BLaER1 (cell line): Measurements from ENCODE around the gene CERK.
A peak's percentile ranks its signal among the peaks of the same experiment; 100 is the strongest.

Experiments
- H3K27ac ChIP-seq: shearing (Covaris generic); formaldehyde crosslinking; 2 replicates; pipeline ENCODE4 v1.8.1; 2022
- H3K27me3 ChIP-seq: shearing (Covaris generic); formaldehyde crosslinking; 2 replicates; pipeline ENCODE4 v1.8.1; 2022
- H3K36me3 ChIP-seq: shearing (Covaris generic); formaldehyde crosslinking; 2 replicates; pipeline ENCODE4 v1.8.1; 2022
- H3K4me1 ChIP-seq: shearing (Covaris generic); formaldehyde crosslinking; 2 replicates; pipeline ENCODE4 v1.8.1; 2022
- H3K4me2 ChIP-seq: shearing (Covaris generic); formaldehyde crosslinking; 2 replicates; pipeline ENCODE4 v1.8.1; 2022
- H3K4me3 ChIP-seq: shearing (Covaris generic); formaldehyde crosslinking; 2 replicates; pipeline ENCODE4 v1.8.1; 2022
- H3K9ac ChIP-seq: shearing (Covaris generic); formaldehyde crosslinking; 2 replicates; pipeline ENCODE4 v1.8.1; 2022
- H3K9me3 ChIP-seq: shearing (Covaris generic); formaldehyde crosslinking; 2 replicates; pipeline ENCODE4 v1.8.1; 2022
- H4K20me1 ChIP-seq: shearing (Covaris generic); formaldehyde crosslinking; 2 replicates; pipeline ENCODE4 v1.8.1; 2022
- Cebpa-rat ChIP-seq: shearing (Covaris generic); IDR thresholded peaks from 2 replicates; pipeline ENCODE4 v1.8.1; 2022

Gene CERK

GRCh38 chr22:46758867-46759290 lies 20.8 kb upstream of the CERK start:
- no peaks in the 10 kb centered on the region for H3K27me3 ChIP-seq
- H4K20me1 ChIP-seq, result peaks cover 8% of the 10 kb centered on the region
- H3K9ac ChIP-seq, result no peak overlapping the region
- TF ChIP-seq Cebpa-rat, result no peak
- H3K27ac ChIP-seq, result no peak overlapping the region
- peak overlapping the region; percentile 51 for H3K4me2 ChIP-seq
- H3K4me1 ChIP-seq, result peaks cover 61% of the 10 kb centered on the region
- H3K9me3 ChIP-seq, result peaks cover 29% of the 10 kb centered on the region
- H3K36me3 ChIP-seq, result peaks cover 10% of the 10 kb centered on the region; the same call in 1 of the 2 replicates
- no peak overlapping the region for H3K4me3 ChIP-seq

GRCh38 chr22:46758121-46758520 lies 20.1 kb upstream of the CERK start:
- H3K9me3 ChIP-seq, result peaks cover 29% of the 10 kb centered on the region
- H3K27me3 ChIP-seq, result no peaks in the 10 kb centered on the region
- peaks cover 10% of the 10 kb centered on the region; the same call in 1 of the 2 replicates for H3K36me3 ChIP-seq
- peaks cover under 1% of the 10 kb centered on the region for H4K20me1 ChIP-seq
- H3K27ac ChIP-seq, result no peak overlapping the region
- no peak for TF ChIP-seq Cebpa-rat
- H3K9ac ChIP-seq, result no peak overlapping the region
- H3K4me2 ChIP-seq, result peak overlapping the region; percentile 51
- no peak overlapping the region for H3K4me3 ChIP-seq
- H3K4me1 ChIP-seq, result peaks cover 61% of the 10 kb centered on the region

GRCh38 chr22:46757104-46757503 lies 19.1 kb upstream of the CERK start:
- peaks cover 61% of the 10 kb centered on the region for H3K4me1 ChIP-seq
- no peaks in the 10 kb centered on the region for H3K27me3 ChIP-seq
- no peak overlapping the region for H3K4me3 ChIP-seq
- peaks cover 10% of the 10 kb centered on the region; the same call in 1 of the 2 replicates for H3K36me3 ChIP-seq
- H4K20me1 ChIP-seq, result no peaks in the 10 kb centered on the region
- H3K9ac ChIP-seq, result no peak overlapping the region
- H3K27ac ChIP-seq, result no peak overlapping the region
- peak overlapping the region; percentile 51 for H3K4me2 ChIP-seq
- H3K9me3 ChIP-seq, result peaks cover 29% of the 10 kb centered on the region
- no peak for TF ChIP-seq Cebpa-rat

- peaks cover 10% of the 10 kb centered on the region; the same call in 1 of the 2 replicates for H3K36me3 ChIP-seq
Observed at GRCh38 chr22:46756097-46756496, 18.0 kb upstream of the CERK start.

GRCh38 chr22:46755525-46755924 lies 17.5 kb upstream of the CERK start:
- Histone ChIP-seq H3K4me3 (peak overlapping the region; percentile 52), H3K9me3 (peaks cover 29% of the 10 kb centered on the region), H3K27me3 (no peaks in the 10 kb centered on the region), H3K4me1 (peaks cover 64% of the 10 kb centered on the region), H4K20me1 (no peaks in the 10 kb centered on the region), H3K36me3 (peaks cover 10% of the 10 kb centered on the region; the same call in 1 of the 2 replicates), H3K4me2 (no peak overlapping the region), H3K27ac (no peak overlapping the region), H3K9ac (no peak overlapping the region)
- no peak for TF ChIP-seq Cebpa-rat

More at GRCh38 chr22:46756097-46756496, 18.0 kb upstream of the CERK start:
- H3K4me2 ChIP-seq, result no peak overlapping the region
- H3K9ac ChIP-seq, result no peak overlapping the region
- no peaks in the 10 kb centered on the region for H4K20me1 ChIP-seq
- peaks cover 29% of the 10 kb centered on the region for H3K9me3 ChIP-seq
- peak overlapping the region; percentile 52 for H3K4me3 ChIP-seq
- peaks cover 63% of the 10 kb centered on the region for H3K4me1 ChIP-seq
- no peak overlapping the region for H3K27ac ChIP-seq
- no peaks in the 10 kb centered on the region for H3K27me3 ChIP-seq
- TF ChIP-seq Cebpa-rat, result no peak

GRCh38 chr22:46754826-46755225 lies 16.8 kb upstream of the CERK start:
- TF ChIP-seq Cebpa-rat, result no peak
- Histone ChIP-seq H3K36me3 (peaks cover 10% of the 10 kb centered on the region; the same call in 1 of the 2 replicates), H4K20me1 (no peaks in the 10 kb centered on the region), H3K27me3 (no peaks in the 10 kb centered on the region), H3K27ac (no peak overlapping the region), H3K9me3 (peaks cover 29% of the 10 kb centered on the region), H3K4me3 (no peak overlapping the region), H3K4me1 (peaks cover 71% of the 10 kb centered on the region), H3K9ac (no peak overlapping the region), H3K4me2 (no peak overlapping the region)

- TF ChIP-seq Cebpa-rat, result no peak
- Histone ChIP-seq H3K9me3 (peaks cover 29% of the 10 kb centered on the region), H3K27me3 (no peaks in the 10 kb centered on the region), H3K9ac (no peak overlapping the region), H3K4me3 (no peak overlapping the region), H3K27ac (0 out of 2 replicates have a peak overlapping the region, but pooled peaks have one; percentile 11), H4K20me1 (no peaks in the 10 kb centered on the region), H3K36me3 (peaks cover 10% of the 10 kb centered on the region; the same call in 1 of the 2 replicates), H3K4me2 (peak overlapping the region; percentile 40), H3K4me1 (peaks cover 74% of the 10 kb centered on the region)
Observed at GRCh38 chr22:46754110-46754799, 16.2 kb upstream of the CERK start.

- no peak overlapping the region for H3K9ac ChIP-seq
- no peaks in the 10 kb centered on the region for H3K27me3 ChIP-seq
- no peak overlapping the region for H3K4me3 ChIP-seq
- peaks cover 29% of the 10 kb centered on the region for H3K9me3 ChIP-seq
- H3K27ac ChIP-seq, result 0 out of 2 replicates have a peak overlapping the region, but pooled peaks have one; percentile 11
- H4K20me1 ChIP-seq, result no peaks in the 10 kb centered on the region
- peak overlapping the region; percentile 40 for H3K4me2 ChIP-seq
- H3K4me1 ChIP-seq, result peaks cover 74% of the 10 kb centered on the region
- TF ChIP-seq Cebpa-rat, result no peak
- peaks cover 10% of the 10 kb centered on the region; the same call in 1 of the 2 replicates for H3K36me3 ChIP-seq
Observed at GRCh38 chr22:46753761-46754109, 15.7 kb upstream of the CERK start.

- Histone ChIP-seq H3K4me1 (peaks cover 74% of the 10 kb centered on the region), H3K27ac (0 out of 2 replicates have a peak overlapping the region, but pooled peaks have one; percentile 11), H3K36me3 (peaks cover 10% of the 10 kb centered on the region; the same call in 1 of the 2 replicates), H3K4me3 (no peak overlapping the region), H3K9me3 (peaks cover 29% of the 10 kb centered on the region), H3K4me2 (peak overlapping the region; percentile 40), H4K20me1 (no peaks in the 10 kb centered on the region), H3K9ac (no peak overlapping the region), H3K27me3 (no peaks in the 10 kb centered on the region)
- TF ChIP-seq Cebpa-rat, result no peak
Observed at GRCh38 chr22:46753360-46753759, 15.3 kb upstream of the CERK start.

GRCh38 chr22:46752988-46753310 lies 14.9 kb upstream of the CERK start:
- Histone ChIP-seq H3K4me3 (no peak overlapping the region), H3K27me3 (no peaks in the 10 kb centered on the region), H3K4me2 (no peak overlapping the region), H3K36me3 (peaks cover 10% of the 10 kb centered on the region; the same call in 1 of the 2 replicates), H3K9me3 (peaks cover 29% of the 10 kb centered on the region), H3K27ac (no peak overlapping the region), H3K9ac (no peak overlapping the region), H3K4me1 (peaks cover 74% of the 10 kb centered on the region), H4K20me1 (no peaks in the 10 kb centered on the region)
- no peak for TF ChIP-seq Cebpa-rat
